HG02943 (cell line): Measurements from ENCODE around the gene PCYOX1L.

ENCODE experiments used
- ATAC-seq: cut with Tn5 transposase; IDR thresholded peaks from one replicate; pipeline ENCODE4 v1.9.1; 2021; ENCODE audit warnings: mild to moderate bottlenecking, low read depth, moderate library complexity; ENCODE audit not compliant: unreplicated experiment

PCYOX1L gene

DNA sequence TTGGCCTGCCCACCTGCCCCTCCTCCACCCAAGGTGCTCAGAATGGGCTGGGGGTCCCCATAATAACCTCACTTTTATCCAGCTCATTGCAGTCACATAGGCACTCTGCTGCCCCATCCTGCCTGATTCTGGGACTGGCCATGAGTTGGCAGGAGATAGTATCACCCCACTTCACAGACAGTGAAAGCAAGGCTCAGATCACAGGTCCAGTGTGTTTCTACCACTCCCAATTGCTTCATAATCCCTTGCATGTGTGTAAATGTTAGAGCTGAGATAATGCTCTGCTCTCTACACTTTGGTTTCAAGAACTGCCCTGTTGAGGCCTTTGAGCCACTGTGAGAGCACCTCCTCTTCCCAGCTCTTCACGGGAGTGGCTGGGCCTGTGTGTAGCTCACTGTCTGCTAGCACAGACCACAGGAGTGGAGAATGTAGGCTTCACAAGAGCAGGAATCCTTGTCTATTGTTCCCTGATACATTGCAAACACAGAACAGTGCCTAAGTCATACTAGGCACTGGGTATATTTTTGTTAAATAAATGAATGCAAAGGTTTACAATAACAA lies 8.4 kb downstream of the PCYOX1L start:
- no peak for ATAC-seq

DNA sequence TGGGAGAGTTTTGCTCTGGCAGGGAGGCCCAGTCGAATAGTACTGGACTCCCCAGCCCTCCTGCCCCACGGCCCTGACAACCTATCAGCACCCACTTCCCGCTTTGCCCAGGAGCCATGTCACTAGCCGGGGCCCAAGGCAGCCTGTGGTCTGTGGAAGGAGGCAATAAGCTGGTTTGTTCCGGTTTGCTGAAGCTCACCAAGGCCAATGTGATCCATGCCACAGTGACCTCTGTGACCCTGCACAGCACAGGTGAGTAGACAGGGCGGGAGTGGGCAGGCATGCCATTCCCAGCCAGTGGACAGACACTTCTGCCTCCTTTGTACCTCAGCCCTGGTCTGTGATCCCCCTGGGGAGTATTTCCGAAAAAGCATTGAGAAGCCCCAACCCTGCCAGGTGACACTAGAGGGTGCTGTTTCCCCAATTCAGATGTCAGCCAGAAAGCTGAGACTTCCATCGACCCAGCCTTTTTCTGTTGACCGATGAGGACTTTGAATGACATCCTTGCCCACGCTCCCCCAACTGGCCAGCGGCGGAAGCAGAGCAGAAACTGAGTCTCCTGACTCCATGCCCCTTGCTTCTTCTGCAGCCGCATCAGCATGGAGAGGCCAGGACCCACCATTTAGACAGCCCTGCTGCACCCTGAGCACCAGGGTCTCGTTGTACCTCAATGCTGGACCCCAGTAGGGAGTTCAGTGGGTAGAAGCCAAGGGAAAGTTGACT lies 9.6 kb downstream of the PCYOX1L start:
- ATAC-seq: peak; percentile 73

DNA sequence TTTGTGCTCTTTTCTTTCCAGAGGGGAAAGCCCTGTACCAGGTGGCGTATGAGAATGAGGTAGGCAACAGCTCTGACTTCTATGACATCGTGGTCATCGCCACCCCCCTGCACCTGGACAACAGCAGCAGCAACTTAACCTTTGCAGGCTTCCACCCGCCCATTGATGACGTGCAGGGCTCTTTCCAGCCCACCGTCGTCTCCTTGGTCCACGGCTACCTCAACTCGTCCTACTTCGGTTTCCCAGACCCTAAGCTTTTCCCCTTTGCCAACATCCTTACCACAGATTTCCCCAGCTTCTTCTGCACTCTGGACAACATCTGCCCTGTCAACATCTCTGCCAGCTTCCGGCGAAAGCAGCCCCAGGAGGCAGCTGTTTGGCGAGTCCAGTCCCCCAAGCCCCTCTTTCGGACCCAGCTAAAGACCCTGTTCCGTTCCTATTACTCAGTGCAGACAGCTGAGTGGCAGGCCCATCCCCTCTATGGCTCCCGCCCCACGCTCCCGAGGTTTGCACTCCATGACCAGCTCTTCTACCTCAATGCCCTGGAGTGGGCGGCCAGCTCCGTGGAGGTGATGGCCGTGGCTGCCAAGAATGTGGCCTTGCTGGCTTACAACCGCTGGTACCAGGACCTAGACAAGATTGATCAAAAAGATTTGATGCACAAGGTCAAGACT lies 10.3 kb downstream of the PCYOX1L start:
- no peak for ATAC-seq

DNA sequence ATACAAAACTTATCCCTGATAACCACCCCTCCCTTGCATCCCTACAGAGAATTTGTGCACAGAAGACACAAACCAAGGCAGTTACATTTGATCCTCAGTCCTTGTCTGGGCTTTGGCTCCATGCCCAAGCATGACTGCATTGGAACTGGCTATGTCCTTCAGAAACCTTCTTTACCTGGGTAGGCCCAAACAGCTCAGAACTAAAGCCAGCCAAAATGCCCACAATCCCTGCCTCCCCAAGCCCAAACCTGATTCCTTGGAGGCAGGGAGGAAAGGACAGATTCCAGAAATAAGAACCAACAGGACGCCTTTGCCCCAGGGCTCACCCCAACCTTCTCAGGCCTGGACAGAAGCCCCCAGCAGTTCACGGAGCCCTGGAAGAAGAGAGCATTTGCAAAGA lies 13.0 kb downstream of the PCYOX1L start:
- ATAC-seq: no peak

DNA sequence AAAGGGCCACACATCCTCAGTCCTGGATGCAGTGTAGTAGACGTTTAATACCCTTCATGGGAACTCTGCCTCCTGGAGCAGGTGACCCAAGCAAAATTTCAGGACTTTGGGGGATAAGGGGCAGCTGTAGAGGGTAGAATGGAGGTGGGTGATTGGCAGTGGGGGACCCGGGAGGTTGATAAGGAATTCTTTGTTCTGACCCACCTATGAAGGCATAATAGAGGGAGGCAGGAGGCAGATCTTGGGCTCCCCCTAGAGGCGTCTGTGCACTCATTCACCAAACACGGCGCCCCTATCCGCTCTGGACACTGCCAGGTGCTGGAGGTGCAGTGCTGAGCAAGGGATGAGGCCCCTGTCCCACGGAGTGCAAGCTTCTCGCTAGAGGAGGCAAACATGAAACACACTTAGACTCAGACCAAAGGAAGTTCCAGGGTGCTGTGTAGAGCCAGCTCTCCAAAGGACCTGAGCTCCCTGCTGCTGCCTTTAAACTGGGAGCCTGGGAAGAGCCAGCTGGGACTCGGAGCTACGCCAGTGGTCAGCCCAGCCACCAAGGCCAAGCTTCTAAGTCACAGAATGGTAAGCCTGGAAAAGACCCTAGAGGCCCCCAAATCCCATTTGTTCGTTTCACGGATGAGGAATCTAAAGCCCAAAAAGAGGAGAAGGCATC lies 13.6 kb downstream of the PCYOX1L start:
- peak; percentile 73 for ATAC-seq

DNA sequence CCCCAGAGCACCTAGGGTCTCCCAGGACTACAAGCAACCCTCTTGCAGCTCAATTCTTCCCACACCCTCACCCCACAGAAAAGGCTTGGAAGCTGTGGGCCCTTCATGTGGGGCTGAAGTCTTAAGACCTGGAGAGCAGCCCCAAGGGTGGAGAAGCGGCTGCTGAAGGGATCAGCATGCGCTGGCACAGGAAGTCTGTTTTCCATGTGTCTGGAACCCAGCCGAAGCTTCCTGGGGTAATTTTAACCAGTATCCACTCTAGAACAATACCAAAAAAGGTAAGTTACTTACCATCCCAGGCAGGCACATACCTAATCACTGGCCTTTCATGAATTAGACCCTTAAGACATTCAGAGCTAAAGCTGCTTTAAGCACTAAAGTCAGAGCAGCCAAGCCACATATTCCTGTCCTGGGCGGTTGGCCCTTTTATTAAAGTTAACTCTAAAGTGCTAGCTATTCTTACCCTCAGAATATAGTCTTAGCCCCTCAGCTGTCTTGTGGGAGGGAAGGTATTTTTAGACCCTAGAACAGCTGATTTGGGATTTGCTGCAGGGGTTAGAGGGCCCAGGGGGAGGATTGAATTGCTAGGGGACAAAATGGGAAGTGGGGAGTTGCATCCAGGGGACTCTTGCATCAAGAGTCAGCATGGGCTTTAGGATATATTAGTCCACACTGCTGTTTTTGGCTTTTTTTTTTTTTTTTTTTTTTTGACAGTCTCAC lies 14.4 kb downstream of the PCYOX1L start:
- no peak for ATAC-seq

DNA sequence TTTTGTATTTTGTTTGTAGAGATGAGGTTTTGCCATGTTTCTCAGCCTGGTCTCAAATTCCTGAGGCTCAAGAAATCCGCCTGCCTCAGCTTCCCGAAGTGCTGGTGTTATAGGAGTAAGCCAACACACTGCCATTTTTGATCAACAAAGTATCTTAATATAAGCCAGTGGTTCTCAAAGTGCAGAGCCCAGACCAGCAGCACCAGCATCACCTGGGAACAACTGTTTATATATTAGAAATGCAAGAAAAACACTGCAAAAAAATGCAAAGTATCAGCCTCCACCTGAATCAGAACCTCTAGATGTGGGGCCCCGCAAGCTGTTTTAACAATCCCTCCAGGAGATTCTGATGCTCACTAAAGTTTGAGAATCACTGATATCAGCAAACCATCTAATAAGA lies 15.1 kb downstream of the PCYOX1L start:
- no peak for ATAC-seq

DNA sequence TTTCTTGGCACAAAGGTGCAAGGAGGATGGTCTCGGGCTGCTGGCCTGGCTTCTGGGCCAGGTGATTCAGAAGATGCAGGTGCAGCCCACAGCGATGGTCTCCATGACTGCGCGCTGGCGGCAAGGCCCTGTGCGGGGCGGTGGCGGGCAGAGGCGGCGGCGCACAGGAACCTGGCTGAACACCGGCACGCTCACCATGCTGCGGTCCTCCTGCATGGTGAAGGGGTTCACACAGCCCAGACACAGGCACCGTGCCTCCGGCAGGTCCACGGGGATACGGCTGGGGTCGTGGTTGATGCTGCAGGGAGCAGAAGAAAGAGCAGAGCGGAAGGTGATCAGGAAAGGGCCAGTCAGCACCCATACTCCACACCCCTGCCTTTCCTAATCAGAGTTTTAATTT lies 16.5 kb downstream of the PCYOX1L start:
- no peak for ATAC-seq

DNA sequence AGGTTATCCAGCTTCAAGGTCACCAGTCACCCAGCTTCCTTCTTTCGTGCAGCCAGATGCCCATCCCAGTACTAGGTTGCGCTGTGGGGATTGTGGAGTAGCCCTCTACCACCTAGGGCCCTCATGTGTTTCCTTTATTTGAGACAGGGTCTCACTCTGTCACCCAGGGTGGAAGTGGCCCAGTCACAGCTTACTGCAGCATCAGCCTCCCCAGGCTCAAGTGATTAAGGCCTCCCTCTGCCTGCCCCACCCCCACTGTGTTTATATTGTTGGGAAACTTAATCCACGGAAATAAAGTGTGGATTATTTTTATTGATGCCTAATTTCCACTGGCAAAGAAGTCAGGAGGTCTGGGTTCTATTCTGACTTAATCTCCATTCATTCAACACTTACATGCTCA lies 17.0 kb downstream of the PCYOX1L start:
- ATAC-seq: no peak

DNA sequence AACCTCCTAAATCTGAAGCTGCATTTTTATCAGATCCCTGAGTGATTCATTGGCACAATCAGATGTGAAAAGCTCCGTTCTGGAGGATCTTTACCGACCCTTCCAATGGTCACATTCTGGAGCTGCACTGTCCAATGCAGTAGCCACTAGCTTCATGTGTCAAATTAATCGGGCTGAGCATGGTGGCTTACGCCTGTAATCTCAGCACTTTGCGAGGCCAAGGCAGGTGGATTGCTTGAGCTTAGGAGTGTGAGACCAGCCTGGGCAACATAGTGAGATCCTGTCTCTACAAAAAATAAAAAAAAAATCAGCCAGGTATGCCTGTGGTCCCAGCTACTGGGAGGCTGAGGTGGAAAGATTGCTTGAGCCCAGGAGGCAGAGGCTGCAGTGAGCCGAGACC lies 17.6 kb downstream of the PCYOX1L start:
- ATAC-seq: no peak

DNA sequence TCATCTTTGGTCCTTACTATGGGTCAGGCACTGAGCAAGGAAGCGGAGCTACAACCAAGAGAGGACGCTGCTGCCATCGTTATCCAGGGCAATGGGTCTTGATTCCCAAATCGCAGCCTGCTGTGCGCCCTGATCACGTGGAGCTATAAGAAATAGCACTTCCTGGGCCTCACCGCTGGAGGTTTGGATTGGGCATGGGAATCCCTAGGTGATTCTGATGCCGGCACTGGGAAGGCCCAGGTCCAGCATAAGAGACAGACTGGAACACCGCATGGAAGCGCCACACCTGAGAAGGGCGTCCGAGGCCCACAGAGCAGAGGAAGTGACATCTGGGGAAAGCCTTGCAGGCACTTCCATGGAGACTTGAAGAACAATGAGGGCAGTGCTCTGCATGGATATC lies 18.3 kb downstream of the PCYOX1L start:
- no peak for ATAC-seq

DNA sequence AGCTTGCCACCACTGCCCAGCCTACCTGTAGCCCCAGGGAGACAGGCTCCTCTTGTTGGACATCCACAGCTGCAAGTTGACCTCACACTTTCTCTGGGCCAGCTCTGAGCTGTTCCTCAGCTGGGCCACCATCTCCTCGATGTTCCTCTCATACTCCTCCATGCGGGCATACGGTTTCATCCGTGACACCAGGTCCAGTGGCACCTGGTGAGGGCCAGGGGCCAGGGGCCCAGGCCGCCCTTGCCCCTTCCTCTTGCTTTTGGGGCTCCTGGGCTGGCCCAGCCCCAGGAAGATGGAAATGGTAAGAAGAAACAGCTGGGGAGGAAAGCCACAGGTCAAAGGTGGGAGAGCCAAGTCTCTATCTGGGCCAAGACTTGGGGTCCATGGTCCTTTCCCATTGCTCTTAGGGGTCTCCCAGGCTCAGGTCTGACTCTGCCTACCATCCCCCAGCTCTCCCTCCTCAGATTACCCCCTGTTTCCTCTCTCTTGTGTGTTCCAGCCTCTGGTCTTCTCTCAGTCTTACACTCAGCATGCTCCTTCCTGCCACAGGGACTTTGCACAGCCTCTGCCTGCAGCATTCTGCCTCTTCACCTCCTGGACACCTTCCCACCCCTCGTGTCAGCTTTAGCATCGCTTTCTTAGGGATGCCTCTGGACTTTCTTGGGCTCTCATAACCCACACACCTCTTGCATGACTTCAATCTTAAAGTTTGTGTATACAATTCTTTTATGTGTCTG lies 19.0 kb downstream of the PCYOX1L start:
- no peak for ATAC-seq

DNA sequence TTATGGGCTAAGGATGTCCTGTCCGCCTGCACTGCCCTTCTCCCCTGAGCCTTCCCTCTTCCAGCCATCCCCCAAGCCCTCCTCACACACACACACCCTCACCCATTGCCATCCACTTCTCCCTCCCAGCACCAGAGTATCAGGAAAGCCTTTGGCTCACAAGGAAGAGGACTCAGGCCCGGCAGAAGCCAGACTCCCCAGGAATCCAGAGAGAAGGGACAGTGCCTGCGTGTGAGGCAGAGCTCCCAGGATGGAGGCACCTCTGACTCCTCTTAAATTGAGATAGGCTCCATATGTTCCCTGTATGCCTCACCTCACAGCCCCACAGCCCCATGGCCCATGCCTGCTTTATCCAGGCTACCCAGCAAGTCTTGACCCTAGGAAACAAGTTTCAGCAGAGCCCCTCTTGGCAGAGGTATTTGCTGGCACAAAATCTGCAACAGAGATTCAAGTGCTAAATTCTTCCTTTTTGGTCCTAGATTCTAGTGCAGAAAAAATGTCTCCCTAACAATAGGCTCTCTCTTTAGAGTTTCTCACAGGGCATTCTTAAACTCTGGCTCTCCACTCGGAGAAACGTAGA lies 20.5 kb downstream of the PCYOX1L start:
- no peak for ATAC-seq

DNA sequence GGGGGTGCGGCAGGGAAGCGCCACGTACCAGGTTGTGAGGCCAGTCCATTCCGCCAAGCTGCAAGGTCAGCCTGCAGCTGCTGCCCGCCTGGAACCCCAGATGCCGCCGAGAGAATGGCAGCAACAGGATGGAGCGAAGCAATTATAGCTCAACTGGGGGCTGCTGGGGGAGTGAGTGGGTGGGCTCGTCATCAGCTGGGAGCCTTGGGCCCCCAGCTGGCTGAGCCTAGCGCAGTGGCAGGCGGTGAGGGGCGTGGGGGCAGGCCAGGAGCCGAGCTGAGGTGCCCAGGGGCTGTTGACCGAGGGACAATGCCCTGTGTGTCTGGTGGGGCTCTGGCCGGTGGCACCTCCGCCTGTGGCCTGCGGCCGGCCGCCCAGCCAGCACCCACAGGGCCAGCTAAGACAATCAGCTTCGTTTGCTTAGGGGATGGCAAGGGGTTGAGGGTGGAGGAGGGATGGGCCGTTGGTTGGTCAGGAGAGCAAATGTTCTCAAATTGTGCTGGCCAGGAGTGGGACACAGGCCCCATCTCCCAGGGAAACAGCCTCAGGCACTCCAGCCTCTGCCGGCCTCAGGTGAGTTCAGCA lies 21.4 kb downstream of the PCYOX1L start, which contains the start of gene IL17B:
IL17B (minus strand) TSS at position 116 of the 585 bp plus-strand sequence; CDS start at position 49, 67 bp downstream.
- ATAC-seq: no peak

DNA sequence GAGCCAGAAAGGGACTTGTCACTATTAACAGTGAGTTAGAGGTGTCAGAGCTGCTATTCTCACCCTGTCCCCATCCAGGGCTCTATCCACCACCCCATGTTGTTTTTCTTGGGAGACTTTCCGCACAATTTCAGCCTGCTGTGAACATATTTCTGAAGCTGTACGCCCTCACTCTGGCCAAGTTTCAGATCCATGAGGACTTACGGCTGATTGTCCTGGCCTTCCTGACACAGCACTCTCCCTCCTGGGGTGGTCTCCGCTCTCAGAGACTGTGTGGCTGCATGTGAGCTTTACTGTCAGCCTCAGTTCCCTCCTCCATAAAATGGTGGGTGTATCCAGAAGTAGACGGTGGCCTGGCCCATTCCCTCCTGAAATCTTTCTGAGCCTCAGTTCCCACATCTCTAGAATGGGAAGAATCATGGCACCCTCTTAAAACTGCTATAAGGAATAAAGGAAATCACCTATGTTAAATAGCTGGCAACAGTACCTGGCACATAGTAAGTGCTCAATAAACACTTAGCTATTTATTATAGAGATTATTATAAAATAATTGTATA lies 22.1 kb downstream of the PCYOX1L start:
- ATAC-seq: no peak

DNA sequence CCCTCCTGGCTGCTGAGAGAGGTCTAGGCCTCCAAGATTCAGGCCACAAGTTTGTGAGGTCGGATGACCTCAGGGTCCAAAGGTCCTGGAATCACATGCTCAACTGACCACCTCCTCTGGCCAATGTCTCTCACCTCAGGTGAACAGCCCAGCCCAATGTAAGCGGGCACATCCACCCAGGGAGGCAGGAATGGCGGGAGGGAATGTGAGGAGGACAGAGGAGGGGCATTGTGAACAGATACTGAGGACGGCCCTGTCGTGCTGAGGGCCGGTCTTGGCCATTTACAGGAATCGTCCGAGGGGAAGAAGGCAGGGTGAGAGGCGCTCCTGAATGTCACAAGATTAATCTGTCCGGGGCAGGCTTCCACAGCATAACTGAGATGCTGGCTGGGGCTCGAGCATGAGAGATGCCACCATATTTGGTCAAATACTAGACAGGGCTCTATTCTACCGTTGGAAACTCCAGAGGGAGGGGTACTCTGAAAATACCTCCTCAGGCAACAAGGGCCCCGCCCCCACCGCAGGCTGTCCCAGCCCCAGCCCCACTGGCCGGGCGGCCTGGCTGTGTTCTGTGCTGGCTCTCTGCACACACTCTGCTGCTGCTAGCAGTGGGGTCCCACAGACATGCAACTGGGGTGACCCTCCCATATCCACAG lies 22.7 kb downstream of the PCYOX1L start:
- no peak for ATAC-seq

DNA sequence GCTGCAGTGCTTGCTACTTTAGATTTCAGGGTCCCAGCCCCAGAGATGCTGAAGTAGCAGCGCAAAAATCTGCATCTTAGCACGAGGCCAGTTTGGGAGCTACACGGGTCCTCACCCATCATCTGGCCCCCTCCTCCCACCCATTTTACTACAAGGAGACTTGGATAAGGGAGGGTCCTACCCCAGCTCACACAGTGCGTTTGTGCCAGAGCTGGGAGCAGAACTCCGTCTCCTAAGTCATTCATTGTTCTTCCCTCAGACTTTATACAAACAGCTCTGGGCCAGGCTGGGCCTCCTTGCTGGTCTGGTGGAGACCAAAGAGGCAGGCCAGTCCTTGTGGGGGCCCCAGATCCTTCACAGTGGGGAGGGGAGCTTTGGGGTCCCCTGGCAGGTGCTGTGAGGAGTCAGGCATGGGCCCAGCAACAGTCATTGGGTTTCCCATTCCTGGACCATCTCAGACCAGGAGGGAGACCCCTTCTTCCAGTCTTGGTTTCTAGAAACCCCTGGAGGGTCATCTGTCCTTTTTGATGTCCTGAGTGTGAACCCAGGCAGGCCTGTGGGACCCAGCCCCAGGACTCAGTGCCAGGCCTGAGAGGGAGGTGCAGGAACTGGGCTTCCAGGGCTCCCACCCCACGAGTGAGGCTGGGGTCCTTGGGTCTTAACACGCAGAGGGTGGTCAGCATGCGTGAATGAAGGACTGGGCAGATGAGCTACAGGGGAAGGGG lies 23.6 kb downstream of the PCYOX1L start:
- ATAC-seq: no peak

DNA sequence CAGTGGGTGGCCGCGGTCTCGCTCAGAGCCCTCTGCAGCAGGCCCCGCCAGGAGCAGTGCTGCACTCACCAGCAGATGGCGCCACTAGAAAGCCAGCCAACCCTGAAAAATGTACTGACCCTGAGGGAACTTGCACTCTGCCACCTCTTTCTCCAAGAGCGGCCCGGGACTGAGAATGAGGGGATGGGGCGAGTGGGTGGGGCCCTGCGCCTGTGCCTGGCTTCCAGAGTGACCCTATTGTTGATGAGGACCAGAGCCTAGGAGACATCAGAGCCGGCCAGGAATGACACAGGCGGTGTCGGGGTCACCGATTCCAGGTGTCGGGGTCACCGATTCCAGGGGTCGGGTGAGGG lies 24.1 kb downstream of the PCYOX1L start:
- peak; percentile 69 for ATAC-seq
